Activated T-helper 1 cell treated with anti-CD3 and anti-CD28 coated beads, Interleukin-12 subunit alpha, Interleukin-12 subunit beta, Interleukin-2, Interleukin-4 antibody, amounts not matched to agents 30 ng/mL and 10 ng/mL and 1 ng/mL, durations not matched to agents 14 hours and 24 hours and 36 hours (primary cell): ENCODE data around the gene TIMM44. TPM values are rescaled to one million over a fixed set of nuclear protein-coding genes. Genes with fewer than 3 reads are reported as not detected.

ENCODE experiments used
- DNase-seq: peaks from one replicate; pipeline ENCODE4 v3.0.0; 2021; ENCODE audit warnings: low spot score
- H3K27ac Mint-ChIP-seq: one replicate; pipeline ENCODE4 v1.8.0; 2021; ENCODE audit warnings: mild to moderate bottlenecking, mixed read lengths
- H3K27me3 Mint-ChIP-seq: one replicate; pipeline ENCODE4 v1.8.0; 2022; ENCODE audit warnings: mild to moderate bottlenecking, moderate library complexity, mixed read lengths; ENCODE audit not compliant: insufficient read depth
- H3K36me3 Mint-ChIP-seq: one replicate; pipeline ENCODE4 v1.8.0; 2021; ENCODE audit warnings: low read depth, mixed read lengths
- H3K4me1 Mint-ChIP-seq: one replicate; pipeline ENCODE4 v1.8.0; 2021; ENCODE audit warnings: low read depth, mixed read lengths
- H3K4me3 Mint-ChIP-seq: one replicate; pipeline ENCODE4 v1.8.0; 2021; ENCODE audit warnings: mild to moderate bottlenecking, moderate library complexity, mixed read lengths
- H3K9me3 Mint-ChIP-seq: one replicate; pipeline ENCODE4 v1.8.0; 2021; ENCODE audit warnings: mixed read lengths
- intact Hi-C: fragments of 100-400 bp; cut with micrococcal nuclease; formaldehyde crosslinking; loops from one replicate; pipeline ENCODE4 v1.15.1; 2024
- total RNA-seq: library from RNA; stranded (reverse); gene quantifications from 2 replicates; pipeline ENCODE4 v1.2.3, GENCODE V29; 2022

The TIMM44 gene
- total RNA-seq, 1 donor from 2014 or later, result 114 TPM

GRCh38 chr19:7909471-7910067 is 33.9 kb downstream of the TIMM44 start:
- intact Hi-C loops, result no loop called here
- Mint-ChIP-seq H3K9me3 (no peaks in the 10 kb centered on the region), H3K4me1 (peaks cover 14% of the 10 kb centered on the region), H3K4me3 (no peak overlapping the region), H3K27me3 (no peaks in the 10 kb centered on the region), H3K36me3 (peaks cover 26% of the 10 kb centered on the region), H3K27ac (no peak overlapping the region)
- no peak for DNase-seq

DNA sequence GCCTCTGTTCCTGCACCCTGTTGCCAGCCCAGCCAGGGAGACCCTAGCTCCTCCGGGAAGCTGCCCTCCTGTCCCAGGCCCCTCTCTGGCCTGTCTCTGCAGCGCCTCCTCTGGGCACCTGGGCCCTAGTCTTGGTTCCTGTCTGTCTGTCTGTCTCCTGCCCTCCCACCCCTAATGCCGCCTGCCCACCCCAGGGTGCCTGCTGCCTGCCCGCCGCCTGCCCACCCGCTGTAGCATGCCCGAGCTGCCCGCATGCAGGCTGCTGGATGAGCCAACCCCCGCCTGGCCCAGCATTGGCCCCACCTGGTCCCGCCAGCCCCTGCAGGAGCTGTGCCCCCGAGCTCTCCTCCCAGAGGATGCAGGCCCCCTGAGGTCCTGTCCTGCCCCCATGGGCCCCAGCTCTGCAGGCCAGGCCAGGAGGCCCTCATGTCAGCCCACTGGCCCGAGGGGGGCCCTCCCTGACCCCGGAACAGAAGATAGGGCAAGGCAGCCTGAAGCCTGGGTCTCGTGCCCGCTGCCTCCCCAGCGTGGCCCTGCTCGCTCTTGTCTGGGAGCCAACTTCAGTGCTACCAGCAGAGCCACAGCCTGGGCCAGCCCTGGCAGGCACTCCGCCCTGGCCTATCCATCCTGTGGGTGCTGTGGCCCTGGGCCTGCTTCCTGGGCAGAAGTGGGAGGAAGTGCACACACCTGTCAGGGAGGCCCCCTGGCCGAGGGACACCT is 34.6 kb downstream of the TIMM44 start:
- intact Hi-C loops, result no loop called here
- Mint-ChIP-seq H3K27ac (no peak overlapping the region), H3K9me3 (no peaks in the 10 kb centered on the region), H3K4me3 (no peak overlapping the region), H3K36me3 (peaks cover 26% of the 10 kb centered on the region), H3K4me1 (peaks cover 16% of the 10 kb centered on the region), H3K27me3 (no peaks in the 10 kb centered on the region)
- no peak for DNase-seq

- Mint-ChIP-seq H3K4me3 (no peak overlapping the region), H3K9me3 (no peaks in the 10 kb centered on the region), H3K27ac (no peak overlapping the region), H3K36me3 (peaks cover 26% of the 10 kb centered on the region), H3K27me3 (peaks cover 2% of the 10 kb centered on the region), H3K4me1 (peaks cover 20% of the 10 kb centered on the region)
- intact Hi-C loops, result no loop called here
- DNase-seq, result no peak
Observed at GRCh38 chr19:7908078-7908699, 35.3 kb downstream of the TIMM44 start.

DNA sequence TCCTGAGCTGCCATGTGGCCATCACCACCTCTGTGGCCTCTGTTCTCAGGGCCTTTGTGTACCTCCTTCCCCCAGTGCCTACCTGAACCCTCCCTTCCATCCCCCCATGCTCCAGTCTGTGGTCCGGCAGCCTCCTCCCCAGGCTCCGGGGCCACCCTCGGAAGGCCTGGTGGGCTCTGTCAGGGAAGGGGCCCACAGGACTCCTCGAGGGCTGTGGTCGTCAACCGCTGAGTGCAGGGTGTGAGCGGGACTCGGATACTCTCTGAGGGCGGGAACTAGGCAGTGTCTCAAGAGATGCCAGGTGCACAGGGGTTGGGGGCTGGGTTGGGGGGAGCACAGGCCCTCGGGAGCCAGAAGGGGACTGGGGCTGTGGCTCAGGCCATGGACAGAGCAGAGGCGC is 35.9 kb downstream of the TIMM44 start:
- no peak for DNase-seq
- peaks cover 27% of the 10 kb centered on the region for H3K4me1 Mint-ChIP-seq
- no peak overlapping the region for H3K4me3 Mint-ChIP-seq
- peaks cover 2% of the 10 kb centered on the region for H3K27me3 Mint-ChIP-seq
- intact Hi-C loops, result no loop called here
- H3K36me3 Mint-ChIP-seq, result peaks cover 20% of the 10 kb centered on the region
- H3K9me3 Mint-ChIP-seq, result no peaks in the 10 kb centered on the region
- H3K27ac Mint-ChIP-seq, result no peak overlapping the region

DNA sequence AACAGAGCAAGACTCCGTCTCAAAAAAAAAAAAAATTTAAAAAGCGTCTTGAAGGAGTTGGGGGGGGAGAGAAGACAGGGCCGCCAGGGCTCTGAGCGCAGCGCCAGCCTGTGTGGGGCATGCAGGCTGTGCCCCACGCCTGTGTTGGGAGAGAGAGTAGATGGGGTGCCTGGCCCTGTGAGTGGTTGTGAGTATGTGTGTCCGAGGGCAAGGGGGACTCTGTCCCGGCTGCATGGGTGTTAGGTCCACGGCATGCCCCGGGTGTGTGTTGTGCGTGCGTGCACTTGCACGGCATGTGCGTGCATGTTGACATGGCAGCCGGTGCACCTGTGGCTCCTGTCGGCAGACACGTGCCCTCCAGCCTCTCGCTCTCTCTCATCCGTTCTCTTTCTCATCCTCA is 36.3 kb downstream of the TIMM44 start:
- Mint-ChIP-seq H3K36me3 (peaks cover 19% of the 10 kb centered on the region), H3K4me1 (peaks cover 29% of the 10 kb centered on the region), H3K4me3 (no peak overlapping the region), H3K27me3 (peaks cover 2% of the 10 kb centered on the region), H3K9me3 (no peaks in the 10 kb centered on the region), H3K27ac (no peak overlapping the region)
- no peak for DNase-seq
- intact Hi-C loops, result no loop called here

GRCh38 chr19:7905859-7906258 is 37.6 kb downstream of the TIMM44 start:
- H3K4me3 Mint-ChIP-seq, result peak overlapping the region; percentile 81
- H3K36me3 Mint-ChIP-seq, result peaks cover 13% of the 10 kb centered on the region
- intact Hi-C loops, result no loop called here
- peaks cover 29% of the 10 kb centered on the region for H3K4me1 Mint-ChIP-seq
- no peak for DNase-seq
- no peaks in the 10 kb centered on the region for H3K9me3 Mint-ChIP-seq
- peaks cover 2% of the 10 kb centered on the region for H3K27me3 Mint-ChIP-seq
- peak overlapping the region; percentile 82 for H3K27ac Mint-ChIP-seq

GRCh38 chr19:7905268-7905667 is 38.2 kb downstream of the TIMM44 start:
- peak overlapping the region; percentile 86 for H3K4me3 Mint-ChIP-seq
- H3K9me3 Mint-ChIP-seq, result no peaks in the 10 kb centered on the region
- intact Hi-C loops, result no loop called here
- no peak for DNase-seq
- H3K36me3 Mint-ChIP-seq, result peaks cover 9% of the 10 kb centered on the region
- peaks cover 29% of the 10 kb centered on the region for H3K4me1 Mint-ChIP-seq
- H3K27me3 Mint-ChIP-seq, result peaks cover 2% of the 10 kb centered on the region
- peak overlapping the region; percentile 82 for H3K27ac Mint-ChIP-seq

- intact Hi-C loops, result no loop called here
- peak; percentile 68 for DNase-seq
- peak overlapping the region; percentile 79 for H3K27ac Mint-ChIP-seq
- peaks cover 9% of the 10 kb centered on the region for H3K36me3 Mint-ChIP-seq
- peaks cover 29% of the 10 kb centered on the region for H3K4me1 Mint-ChIP-seq
- no peaks in the 10 kb centered on the region for H3K9me3 Mint-ChIP-seq
- peak overlapping the region; percentile 90 for H3K4me3 Mint-ChIP-seq
- H3K27me3 Mint-ChIP-seq, result peaks cover 2% of the 10 kb centered on the region
Observed at GRCh38 chr19:7904074-7905020, 39.1 kb downstream of the TIMM44 start.

DNA sequence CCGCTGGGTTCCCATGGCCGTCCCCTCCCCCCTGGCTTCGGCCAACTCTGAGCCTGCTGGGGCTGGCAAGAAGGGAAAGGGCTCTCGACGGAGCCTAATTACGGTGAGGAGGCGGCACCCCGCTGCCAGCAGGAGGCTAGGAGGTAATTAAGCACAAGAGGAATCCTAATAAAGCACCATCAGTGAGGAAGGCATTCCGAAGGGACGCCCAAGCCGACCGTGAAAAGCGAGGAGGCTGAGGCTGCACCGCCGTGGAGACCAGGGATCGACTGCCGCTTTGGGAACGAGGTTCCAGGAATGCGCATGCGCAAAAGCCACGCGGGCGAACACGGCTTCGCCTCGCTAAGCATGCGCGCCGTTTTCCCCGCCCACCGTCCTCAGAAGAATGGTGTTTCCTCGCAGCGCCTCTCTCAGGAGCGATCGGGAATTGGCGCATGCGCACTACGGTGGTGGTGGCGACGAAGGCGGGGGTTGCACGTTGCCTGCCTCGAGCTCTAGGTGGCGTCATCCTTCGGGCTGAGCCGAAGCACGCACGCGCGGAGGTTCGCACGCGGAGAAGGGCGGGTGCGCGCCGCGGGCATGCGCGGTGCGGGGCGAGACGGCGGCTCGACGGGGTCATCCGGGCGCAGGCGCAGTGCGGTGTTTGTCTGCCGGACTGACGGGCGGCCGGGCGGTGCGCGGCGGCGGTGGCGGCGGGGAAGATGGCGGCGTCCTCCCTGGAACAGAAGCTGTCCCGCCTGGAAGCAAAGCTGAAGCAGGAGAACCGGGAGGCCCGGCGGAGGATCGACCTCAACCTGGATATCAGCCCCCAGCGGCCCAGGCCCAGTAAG is 40.0 kb downstream of the TIMM44 start, which contains the start of gene MAP2K7:
Gene MAP2K7, plus strand, starts transcription at position 634 of the 830 bp plus-strand sequence. Its CDS starts 68 bp downstream, at position 702.
- peak; percentile 100 for DNase-seq
- H3K27me3 Mint-ChIP-seq, result peaks cover 2% of the 10 kb centered on the region
- peaks cover 9% of the 10 kb centered on the region for H3K36me3 Mint-ChIP-seq
- no peaks in the 10 kb centered on the region for H3K9me3 Mint-ChIP-seq
- intact Hi-C loops, result loop anchor here (1.0 kb wide), 5 partner anchors 17 to 223 kb away; partner anchors contain the start of genes SNAPC2, TIMM44 and TRAPPC5
- peak within 1 kb of the TSS; percentile 90 for H3K4me3 Mint-ChIP-seq
- H3K4me1 Mint-ChIP-seq, result peaks cover 29% of the 10 kb centered on the region
- H3K27ac Mint-ChIP-seq, result peak within 1 kb of the TSS; percentile 94

DNA sequence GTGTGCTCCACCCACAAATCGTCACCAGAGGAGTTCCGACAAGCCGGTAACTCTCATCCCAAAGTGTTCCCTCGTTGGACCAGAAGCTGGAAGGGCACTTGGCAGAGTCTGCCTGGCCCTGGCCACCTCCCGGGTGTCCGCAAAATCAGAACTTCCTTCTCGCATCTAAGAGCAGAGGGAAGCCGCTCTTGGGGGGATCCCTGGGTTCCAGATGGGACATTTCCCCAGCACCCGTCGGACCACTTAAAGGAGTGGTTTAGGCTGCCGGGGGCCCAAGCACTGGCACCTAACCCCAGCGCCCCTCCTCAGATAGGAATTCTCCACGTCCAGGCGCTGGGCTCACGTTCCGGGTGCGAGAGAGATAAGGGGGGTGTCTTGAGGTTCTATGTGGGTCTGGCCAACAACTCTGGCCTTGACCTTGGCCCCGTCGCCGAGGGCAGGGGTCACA is 40.6 kb downstream of the TIMM44 start:
- Mint-ChIP-seq H3K27ac (peak overlapping the region; percentile 94), H3K36me3 (peaks cover 8% of the 10 kb centered on the region)
- intact Hi-C loops, result loop anchor here (1.0 kb wide), 5 partner anchors 17 to 223 kb away; partner anchors contain the start of genes SNAPC2, TIMM44 and TRAPPC5

DNA sequence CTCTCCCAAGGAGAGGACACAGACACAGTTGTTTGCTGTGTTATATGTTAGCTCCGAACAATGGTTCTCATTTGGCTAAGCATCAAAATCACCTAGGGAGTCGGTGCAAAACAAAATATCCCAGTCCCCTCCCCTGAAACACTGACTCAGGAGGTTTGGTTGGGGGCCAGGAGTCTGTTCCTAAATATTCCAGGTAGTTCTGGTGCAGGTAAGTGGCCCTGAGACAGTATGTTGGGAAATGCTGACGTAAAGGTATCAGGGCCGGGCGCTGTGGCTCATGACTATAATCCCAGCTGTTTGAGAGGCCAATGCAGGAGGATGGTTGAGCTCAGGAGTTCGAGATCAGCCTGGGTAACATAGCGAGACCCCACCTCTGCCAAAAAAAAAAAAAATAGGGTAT is 42.1 kb downstream of the TIMM44 start:
- H3K27me3 Mint-ChIP-seq, result peaks cover 2% of the 10 kb centered on the region
- intact Hi-C loops, result no loop called here
- no peaks in the 10 kb centered on the region for H3K9me3 Mint-ChIP-seq
- H3K4me3 Mint-ChIP-seq, result no peak overlapping the region
- no peak for DNase-seq
- peaks cover 8% of the 10 kb centered on the region for H3K36me3 Mint-ChIP-seq
- H3K4me1 Mint-ChIP-seq, result peaks cover 29% of the 10 kb centered on the region
- H3K27ac Mint-ChIP-seq, result no peak overlapping the region

More for the DNA sequence above, 40.6 kb downstream of the TIMM44 start:
- Mint-ChIP-seq H3K27me3 (peaks cover 2% of the 10 kb centered on the region), H3K4me1 (peaks cover 29% of the 10 kb centered on the region), H3K9me3 (no peaks in the 10 kb centered on the region), H3K4me3 (peak overlapping the region; percentile 90)
- no peak for DNase-seq
